ENCODE measurements around the gene PCSK5.
"Not testable (repeated sequence)": the region's sequence is repeated elsewhere in the genome, so short reads cannot be mapped to it uniquely, and the experiment has no call there.

Gene PCSK5

DNA sequence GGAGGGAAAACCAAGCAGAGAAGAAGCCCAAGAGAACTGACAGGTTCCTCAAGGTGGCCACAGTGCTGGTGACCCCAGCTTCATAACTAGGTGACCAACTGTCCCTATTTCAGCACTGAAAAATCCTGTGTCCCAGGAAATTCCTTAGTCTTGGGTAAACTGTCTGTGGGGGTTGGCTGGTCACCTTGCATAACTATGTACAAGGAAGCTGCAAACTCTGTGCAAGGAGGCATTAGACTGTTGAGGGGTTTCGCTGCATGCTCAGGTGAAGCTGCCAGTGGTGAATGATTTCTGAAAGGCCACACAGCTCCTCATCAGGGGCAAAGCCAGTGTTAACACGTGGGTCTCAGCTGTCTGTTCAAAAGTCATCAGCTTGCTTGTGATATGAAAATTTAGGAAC is 36.9 kb downstream of the PCSK5 start:
- no peak for DNase-seq

GRCh38 chr9:75930190-75930589 is 39.7 kb downstream of the PCSK5 start:
- DNase-seq, result no peak

DNA sequence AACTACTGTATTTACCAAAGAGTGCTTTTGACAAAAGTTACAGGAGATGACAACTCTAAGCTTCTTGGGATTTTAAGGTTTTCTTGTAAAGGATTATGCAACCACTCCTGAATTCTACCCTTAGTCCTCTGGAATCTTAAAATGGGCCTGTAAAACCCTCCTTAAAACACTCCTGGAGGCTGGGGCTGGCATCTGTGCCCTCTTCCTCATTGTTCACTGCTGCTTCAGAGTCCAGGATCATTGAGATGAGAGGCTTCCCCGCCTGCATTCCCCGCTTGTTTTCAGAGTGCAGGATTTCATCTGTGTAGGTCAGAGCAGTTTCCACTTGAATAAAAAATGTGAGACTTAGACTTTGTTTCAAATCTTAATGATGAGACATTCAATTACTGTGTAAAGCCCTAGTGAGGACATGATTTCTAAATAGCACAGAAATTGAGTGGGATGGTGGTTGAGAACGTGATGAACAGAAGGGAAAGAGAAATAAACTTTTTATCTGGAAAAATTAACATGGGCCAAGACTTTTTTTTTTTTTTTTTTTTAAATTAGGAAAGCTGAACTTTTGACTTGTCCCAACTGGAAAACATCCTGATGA is 40.4 kb downstream of the PCSK5 start:
- no peak for DNase-seq

GRCh38 chr9:75933982-75934381 is 43.5 kb downstream of the PCSK5 start:
- DNase-seq, result no peak

DNA sequence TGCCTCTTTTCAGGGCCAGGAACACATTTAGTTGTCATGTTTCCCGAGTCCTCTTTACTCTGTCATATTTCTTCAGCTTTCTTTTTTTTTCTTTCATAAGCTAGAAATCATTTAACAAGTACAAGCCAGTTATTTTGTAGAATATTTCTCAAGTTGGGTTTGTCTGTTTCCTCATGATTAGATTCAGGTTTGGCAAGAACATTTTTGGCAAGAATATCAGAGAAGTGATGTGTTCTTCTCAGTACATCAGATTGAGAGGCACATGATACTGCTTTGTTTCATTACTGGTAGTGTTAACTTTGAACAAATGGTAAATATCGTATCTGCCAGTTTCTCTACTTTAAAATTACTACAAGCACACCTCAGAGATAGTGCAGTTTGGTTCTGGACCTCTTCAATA is 45.1 kb downstream of the PCSK5 start:
- no peak for DNase-seq

DNA sequence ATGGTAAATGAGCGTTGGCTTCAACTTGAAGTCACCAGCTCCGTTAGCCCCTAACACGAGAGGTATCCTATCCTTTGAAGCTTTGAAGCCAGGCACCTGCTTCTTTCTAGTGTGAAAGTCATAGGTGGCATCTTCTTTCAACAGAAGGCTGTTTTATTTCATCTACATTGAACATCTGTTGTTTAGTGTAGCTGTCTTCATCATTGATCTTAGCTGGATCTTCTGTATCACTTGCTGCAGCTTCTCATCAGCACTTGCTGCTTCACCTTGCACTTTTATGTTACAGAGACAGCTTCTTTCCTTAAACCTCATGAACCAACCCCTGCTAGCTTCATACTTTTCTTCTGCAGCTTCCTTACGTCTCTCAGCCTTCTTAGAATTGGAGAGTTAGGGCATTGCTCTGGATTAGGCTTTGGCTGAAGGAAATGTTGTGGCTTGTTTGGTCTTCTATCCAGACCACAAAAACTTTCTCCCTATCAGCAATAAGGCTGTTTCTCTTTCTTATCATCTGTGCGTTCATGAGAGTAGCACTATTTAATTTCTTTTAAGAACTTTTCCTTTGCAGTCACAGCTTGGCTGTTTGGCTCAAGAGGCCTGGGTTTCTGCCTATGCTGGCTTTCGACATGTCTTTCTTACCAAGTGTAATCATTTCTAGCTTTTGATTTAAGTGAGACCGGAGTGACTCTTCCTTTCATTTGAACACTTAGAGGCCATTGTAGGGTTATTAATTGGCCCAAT is 47.2 kb downstream of the PCSK5 start:
- no peak for DNase-seq

- DNase-seq, result no peak
Measured at GRCh38 chr9:75938946-75939345, 48.5 kb downstream of the PCSK5 start.

DNA sequence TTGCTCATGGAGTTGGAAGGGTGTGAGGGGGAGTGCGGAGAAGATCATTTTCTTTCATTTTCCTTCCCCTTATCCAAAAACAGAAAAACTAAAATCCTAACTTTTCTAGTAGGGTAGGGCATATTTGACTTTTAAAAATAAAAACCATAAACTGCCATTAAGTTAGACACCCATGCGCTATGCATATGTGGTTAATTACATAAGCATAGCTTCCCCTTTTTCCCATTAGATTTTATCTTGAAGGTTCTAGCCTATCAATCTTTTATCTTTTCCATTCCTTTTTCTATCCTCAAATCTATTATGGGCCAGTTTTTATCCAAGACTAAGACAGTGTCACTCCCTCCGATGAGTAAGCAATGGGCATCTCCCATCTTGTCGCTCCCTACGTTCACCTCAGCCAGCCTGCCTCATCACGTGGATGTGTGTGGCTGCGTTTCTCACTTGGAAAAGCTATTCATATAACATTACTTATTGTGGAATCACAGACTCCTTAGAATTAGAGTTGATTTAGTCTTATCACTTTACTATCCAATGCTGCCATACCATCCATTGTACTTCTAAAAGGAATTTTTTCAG is 49.2 kb downstream of the PCSK5 start:
- DNase-seq, result no peak

DNA sequence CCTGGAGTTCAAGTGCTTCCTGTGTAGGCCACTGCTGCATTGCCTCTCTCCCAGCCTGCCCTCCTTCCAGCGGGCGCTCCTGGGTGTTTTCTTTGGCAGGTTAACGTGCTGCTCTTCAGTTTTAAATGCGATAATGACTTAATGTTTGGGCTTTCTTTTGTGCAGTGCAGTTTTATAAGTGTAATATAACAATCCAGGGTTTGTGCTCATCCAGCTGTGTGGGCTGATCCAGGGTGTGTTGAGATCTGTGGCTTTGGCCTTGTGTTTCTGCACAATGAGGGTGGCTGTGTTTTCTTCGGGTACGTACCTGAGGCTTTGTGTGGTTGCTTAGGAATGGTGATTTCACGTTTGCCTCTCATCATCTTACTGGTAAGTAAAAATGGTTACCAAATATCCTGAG is 50.6 kb downstream of the PCSK5 start:
- DNase-seq, result no peak

- DNase-seq, result no peak
Measured at GRCh38 chr9:75941577-75942311, 51.3 kb downstream of the PCSK5 start.

DNA sequence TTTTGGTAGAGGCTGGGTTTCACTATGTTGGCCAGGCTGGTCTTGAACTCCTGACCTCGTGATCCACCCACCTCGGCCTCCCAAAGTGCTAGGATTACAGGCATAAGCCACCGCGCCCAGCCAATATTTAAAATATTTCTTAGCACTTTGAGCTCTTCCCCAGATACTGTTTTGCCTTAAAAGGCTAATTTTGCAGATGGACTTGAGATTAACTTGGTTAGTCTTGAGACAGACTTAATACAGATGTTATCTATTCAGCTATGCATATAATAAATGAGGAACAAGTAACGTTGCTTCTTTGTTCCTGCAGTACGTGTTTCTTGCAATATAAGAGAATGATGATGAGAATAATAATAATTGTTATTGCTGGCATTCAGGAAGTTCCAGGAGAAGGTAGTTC is 56.3 kb downstream of the PCSK5 start:
- no peak for DNase-seq

DNA sequence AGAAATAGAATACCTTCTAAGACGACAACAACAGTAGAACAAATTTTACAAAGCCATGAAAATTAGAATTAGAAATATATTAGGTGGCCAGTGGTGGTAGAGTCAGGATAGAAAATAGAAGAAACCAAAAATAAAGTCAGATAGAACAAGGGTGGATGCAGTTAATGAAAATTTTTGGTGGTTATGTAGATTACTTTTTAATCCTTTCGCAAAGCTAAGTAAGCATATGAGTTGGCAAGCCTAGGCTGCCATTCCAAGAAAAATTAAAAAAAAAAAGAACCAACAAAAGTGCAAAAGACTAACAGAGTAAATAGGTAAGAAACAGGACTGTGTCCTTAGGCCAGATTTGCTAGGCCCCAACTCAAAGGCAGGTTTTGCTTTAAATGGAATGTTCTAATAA is 56.8 kb downstream of the PCSK5 start:
- DNase-seq, result no peak

DNA sequence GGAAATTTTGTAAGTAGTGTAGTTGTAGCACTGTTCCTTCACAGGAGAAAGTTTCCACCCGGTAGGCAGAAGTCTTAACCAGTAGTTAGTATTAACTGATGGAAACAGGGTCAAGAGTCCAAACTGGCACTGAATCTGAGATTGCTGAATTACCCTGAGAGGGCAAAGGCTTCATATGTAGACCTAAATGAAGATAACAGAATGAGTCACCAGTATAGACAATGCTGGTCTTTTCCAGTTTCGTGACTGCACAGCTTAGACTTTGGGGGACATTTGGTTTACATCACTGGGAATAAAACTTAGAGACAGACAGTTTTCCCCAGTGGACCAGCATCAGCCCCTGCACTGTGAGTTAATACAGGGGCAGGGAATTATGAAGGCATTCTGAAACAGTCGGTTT is 60.5 kb downstream of the PCSK5 start:
- DNase-seq, result no peak

GRCh38 chr9:75953218-75953617 is 62.7 kb downstream of the PCSK5 start:
- DNase-seq, result no peak

GRCh38 chr9:75956161-75956560 is 65.7 kb downstream of the PCSK5 start:
- no peak for DNase-seq

- DNase-seq, result no peak
Measured at GRCh38 chr9:75957116-75957515, 66.6 kb downstream of the PCSK5 start.

DNA sequence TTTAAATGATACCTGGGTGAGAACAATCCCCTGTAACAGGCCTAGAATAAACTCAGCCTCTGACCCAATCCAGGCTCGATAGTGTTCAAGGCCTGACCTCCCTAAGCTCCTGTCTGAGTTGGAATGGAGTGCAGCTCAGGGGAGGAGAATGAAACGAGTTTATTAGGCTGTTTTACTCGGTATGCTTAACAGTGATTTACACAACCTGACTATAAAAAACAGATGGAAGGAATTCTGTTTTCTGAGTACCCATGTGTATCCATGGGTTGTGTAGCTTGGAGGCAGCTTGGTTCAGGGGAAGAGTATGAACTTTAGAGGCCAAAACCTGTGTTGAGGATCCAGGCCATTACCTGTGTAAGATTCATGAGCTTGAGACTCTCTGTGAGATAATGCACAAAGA is 67.8 kb downstream of the PCSK5 start:
- no peak for DNase-seq

DNA sequence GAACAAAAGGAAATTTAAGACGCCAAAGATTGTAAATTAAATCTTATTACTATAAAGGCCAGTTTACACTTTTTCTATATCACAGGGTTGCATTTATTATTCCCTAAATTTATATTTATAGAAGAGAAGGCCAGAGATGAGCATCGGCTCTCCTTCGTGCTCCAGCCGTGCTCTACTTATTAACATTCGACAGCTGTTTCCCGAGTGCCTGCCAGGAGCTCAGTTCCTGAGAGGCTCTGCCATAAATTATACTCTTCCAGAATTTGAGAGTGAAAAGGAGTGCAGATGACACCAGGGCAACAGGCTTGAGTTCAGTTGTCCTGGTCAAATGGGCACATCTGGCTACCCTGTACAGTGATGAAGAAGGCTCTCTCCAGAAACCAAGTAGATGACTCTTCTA is 70.1 kb downstream of the PCSK5 start:
- DNase-seq, result no peak

DNA sequence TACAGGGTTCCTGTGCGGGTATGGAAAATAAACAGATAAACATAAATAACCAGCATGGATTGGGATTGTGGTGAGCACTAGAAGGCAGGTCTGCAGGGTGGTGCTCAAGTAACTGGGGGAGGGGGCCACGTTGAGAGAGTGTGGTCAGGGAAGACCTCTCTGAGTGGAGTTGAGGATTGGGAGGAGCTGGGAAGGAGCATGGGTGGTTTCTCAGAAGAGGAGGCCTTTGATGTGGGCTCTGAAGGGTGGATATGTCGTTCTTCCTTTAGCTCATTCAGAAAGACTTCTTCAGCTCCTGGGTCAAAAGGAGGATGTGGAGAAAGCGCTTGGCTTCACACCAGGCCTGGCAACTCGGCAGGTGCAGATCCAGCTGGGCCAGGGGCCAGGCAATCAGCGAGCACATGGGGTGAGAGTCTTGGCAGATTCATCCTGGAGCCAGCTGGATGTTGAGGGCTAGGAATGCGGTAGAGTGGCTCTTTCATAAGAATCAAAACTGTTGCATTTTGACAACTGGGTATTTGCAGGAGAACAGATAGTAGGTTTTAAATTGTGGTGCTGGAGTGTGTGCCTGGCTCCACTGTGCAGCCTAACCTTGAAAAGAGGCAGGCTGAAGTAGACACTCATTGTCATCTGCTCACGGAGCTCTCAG is 71.7 kb downstream of the PCSK5 start:
- DNase-seq, result no peak

DNA sequence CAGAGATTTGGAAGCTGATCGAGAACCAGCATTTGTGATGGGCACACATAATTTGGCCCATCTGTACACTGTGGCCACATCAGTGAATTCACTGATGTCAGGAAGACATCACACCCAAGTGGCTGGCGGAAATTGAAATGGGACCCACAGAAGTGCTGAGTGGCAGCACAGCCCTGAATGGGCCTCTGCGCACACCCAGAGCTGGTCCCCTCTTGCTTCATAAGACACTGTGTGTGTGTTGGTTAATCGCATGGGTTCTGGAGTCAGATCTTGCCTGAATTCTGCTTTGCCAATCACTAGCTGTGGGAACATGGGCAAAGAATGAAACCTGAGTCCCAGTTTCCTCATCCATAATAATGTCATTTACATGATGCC is 72.2 kb downstream of the PCSK5 start:
- no peak for DNase-seq

DNA sequence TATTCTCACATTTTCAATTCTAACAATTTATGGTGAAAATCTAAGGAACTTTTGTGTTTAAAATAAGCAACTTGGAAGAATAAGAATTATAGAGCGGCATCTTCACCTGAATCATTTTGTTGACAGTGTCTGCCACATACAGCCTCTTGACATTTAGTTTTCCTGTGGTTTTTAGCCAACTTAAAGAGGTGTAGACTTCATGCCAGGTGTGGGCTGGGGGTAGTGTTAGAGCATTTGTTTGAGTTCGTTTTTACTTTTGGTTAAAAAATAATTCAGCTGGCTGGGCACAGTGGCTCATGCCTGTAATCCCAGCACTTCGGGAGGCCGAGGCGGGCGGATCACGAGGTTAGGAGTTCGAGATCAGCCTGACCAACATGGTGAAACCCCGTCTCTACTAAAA is 72.8 kb downstream of the PCSK5 start:
- not testable (repeated sequence) for DNase-seq

DNA sequence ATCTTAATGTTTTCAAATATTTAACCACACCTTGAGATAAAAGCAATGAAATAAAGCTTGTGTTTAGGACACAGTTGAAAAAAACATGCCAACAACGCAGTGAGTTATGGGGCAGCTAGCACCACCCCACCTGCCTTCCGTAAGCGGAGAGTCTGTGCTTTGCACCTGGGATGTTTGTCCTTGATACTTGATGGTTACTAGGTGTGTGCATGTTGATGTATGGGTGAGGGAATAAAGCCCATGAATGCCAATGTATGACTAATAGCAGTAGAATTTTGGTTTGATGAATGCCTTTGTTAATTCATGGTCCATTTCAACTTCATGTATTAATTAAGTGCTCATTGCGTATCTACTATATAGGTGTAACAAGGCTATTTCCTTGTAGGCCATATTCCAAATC is 74.0 kb downstream of the PCSK5 start:
- no peak for DNase-seq

DNA sequence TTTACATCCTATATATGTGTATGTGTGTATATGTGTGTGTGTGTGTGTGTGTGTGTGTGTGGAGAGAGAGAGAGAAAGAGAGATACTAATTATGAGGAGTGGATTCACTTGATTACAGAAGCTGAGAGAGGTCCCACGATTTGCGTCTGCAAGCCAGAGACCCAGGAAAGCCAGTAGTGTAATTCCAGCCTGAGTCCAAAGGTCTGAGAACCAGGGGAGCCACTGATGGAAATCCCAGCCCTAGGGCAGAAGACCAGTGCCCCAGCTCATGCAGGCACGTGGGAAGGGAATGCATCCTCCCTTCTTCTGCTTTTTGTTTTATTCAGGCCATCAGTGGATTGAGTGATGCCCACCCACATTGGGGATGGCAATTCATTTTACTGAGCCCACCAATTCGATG is 74.8 kb downstream of the PCSK5 start:
- no peak for DNase-seq

DNA sequence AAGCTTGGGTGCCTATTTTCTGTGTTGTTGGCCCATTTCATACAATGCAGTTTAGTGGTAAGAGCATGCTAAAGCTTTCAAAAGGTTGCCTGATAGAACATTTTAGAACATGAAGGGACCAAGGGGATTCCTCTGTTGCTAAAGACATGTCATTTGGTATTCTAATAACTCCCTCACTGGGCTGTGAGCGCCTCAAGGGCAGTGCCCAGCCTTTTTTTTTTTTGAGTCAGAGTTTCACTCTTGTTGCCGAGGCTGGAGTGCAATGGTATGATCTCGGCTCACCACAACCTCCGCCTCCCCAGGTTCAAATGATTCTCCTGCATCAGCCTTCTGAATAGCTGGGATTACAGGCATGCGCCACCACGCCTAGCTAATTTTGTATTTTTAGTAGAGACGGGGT is 77.1 kb downstream of the PCSK5 start:
- no peak for DNase-seq
